COLO668 (cell line): Measurements from ENCODE around the gene TBC1D16.

Source experiments
- DNase-seq: peaks from one replicate; lab custom pipeline; 2025; ENCODE audit not compliant: unreplicated experiment; lab: John Stamatoyannopoulos, UW

TBC1D16 gene

GRCh38 chr17:79954281-79955166 lies 81.1 kb downstream of the TBC1D16 start:
- no peak for DNase-seq

- DNase-seq, result no peak
These were observed 82.3 kb downstream of the TBC1D16 start for GRCh38 chr17:79953335-79953734.

GRCh38 chr17:79952901-79953300 lies 82.8 kb downstream of the TBC1D16 start:
- DNase-seq, result no peak

GRCh38 chr17:79952265-79952877 lies 83.3 kb downstream of the TBC1D16 start:
- no peak for DNase-seq

- no peak for DNase-seq
These were observed 84.1 kb downstream of the TBC1D16 start for GRCh38 chr17:79951361-79952264.

GRCh38 chr17:79950751-79951150 lies 84.9 kb downstream of the TBC1D16 start:
- DNase-seq, result no peak

- DNase-seq, result no peak
These were observed 85.4 kb downstream of the TBC1D16 start for GRCh38 chr17:79950306-79950705.

GRCh38 chr17:79949656-79950209 lies 85.9 kb downstream of the TBC1D16 start:
- DNase-seq, result no peak

- DNase-seq, result no peak
These were observed 86.6 kb downstream of the TBC1D16 start for GRCh38 chr17:79948945-79949655.

- no peak for DNase-seq
These were observed 87.2 kb downstream of the TBC1D16 start for GRCh38 chr17:79948406-79948944.

GRCh38 chr17:79947351-79948031 lies 88.2 kb downstream of the TBC1D16 start:
- no peak for DNase-seq

- DNase-seq, result no peak
These were observed 89.1 kb downstream of the TBC1D16 start for GRCh38 chr17:79946352-79947231.

GRCh38 chr17:79945591-79946255 lies 89.9 kb downstream of the TBC1D16 start:
- DNase-seq, result no peak

GRCh38 chr17:79944821-79945391 lies 90.8 kb downstream of the TBC1D16 start:
- DNase-seq, result no peak

- no peak for DNase-seq
These were observed 91.3 kb downstream of the TBC1D16 start for GRCh38 chr17:79944251-79944812.

GRCh38 chr17:79943347-79944241 lies 92.1 kb downstream of the TBC1D16 start:
- no peak for DNase-seq
